Thyroid gland (tissue), 4 donors: ENCODE data around the gene GGT6. TPM values are rescaled to one million over a fixed set of nuclear protein-coding genes. Genes with fewer than 3 reads are reported as not detected.

Source experiments
- DNase-seq, 2 donors: peaks; one replicate each; pipeline ENCODE4 v3.0.0-alpha.2; 2019
- H3K27ac ChIP-seq, 3 donors: fragments of 200-600 bp; sonication (generic); 1 replicate in 2 of 3; 2 replicates in 1 of 3; pipeline ENCODE4 v1.5.1; 2016 to 2019; ENCODE audit warnings: mild to moderate bottlenecking in 1 of 3, moderate library complexity in 1 of 3
- H3K27me3 ChIP-seq: fragments of 200-600 bp; sonication (generic); one replicate; pipeline ENCODE4 v1.5.1; 2019
- H3K36me3 ChIP-seq, 2 donors: fragments of 200-600 bp; sonication (generic); one replicate each; pipeline ENCODE4 v1.5.1; 2016 to 2019
- H3K4me1 ChIP-seq, 2 donors: fragments of 200-600 bp; sonication (generic); one replicate each; pipeline ENCODE4 v1.5.1; 2017 to 2019
- H3K4me3 ChIP-seq, 3 donors: fragments of 200-600 bp; sonication (generic); replicated peaks in 1 of 3; 1 replicate in 2 of 3; 2 replicates in 1 of 3; pipeline ENCODE4 v1.5.1; 2016; ENCODE audit warnings: mild to moderate bottlenecking in 1 of 3
- H3K9me3 ChIP-seq: fragments of 200-600 bp; sonication (generic); one replicate; pipeline ENCODE4 v1.5.1; 2017
- CTCF ChIP-seq, 6 experiments: fragments of 200-600 bp in 3 of 6; fragments of 450-650 bp in 3 of 6; sonication (generic) in 3 of 6; IDR thresholded peaks; one replicate each; pipeline ENCODE4 v1.5.1; 2016 to 2019; ENCODE audit warnings: antibody characterized with exemption in 6 of 6, mild to moderate bottlenecking in 2 of 6, inconsistent platforms in 1 of 6, moderate library complexity in 1 of 6
- POLR2A ChIP-seq, 2 donors: fragments of 450-650 bp; IDR thresholded peaks; one replicate each; pipeline ENCODE4 v1.6.1; 2017; ENCODE audit warnings: antibody characterized with exemption in 2 of 2, mild to moderate bottlenecking in 2 of 2, moderate library complexity in 1 of 2
- WGBS, 2 donors: methylation state at CpG; one replicate each; pipeline ENCODE4 v1.1.5; 2017; 5-methylcytosine and 5-hydroxymethylcytosine counted together
- intact Hi-C: fragments of 100-400 bp; cut with DNase I; formaldehyde crosslinking; loops from one replicate; pipeline ENCODE4 v1.15.1; 2023
- total RNA-seq, 4 donors: library from RNA; depleted of rRNA; stranded (reverse); fragments of >200 nt; gene quantifications; one replicate each; pipeline ENCODE4 v1.2.3, GENCODE V29; 2016

Gene GGT6
- total RNA-seq, 4 donors from 2014 or later: 0.56 to 1.3 TPM; not detected in 2

GRCh38 chr17:4515501-4515900 lies 44.9 kb downstream of the GGT6 start:
- H3K9me3 ChIP-seq: no peaks in the 10 kb centered on the region
- no peak overlapping the region for H3K4me3 ChIP-seq
- intact Hi-C loops: no loop called here
- TF ChIP-seq CTCF (IDR thresholded peaks at IDR 0.05): no peak
- no peak for TF ChIP-seq POLR2A (IDR thresholded peaks at IDR 0.05)
- peaks cover 32 to 51% of the 10 kb centered on the region in 2 donors for H3K4me1 ChIP-seq
- peak; percentile 54 to 68 for DNase-seq
- H3K27me3 ChIP-seq: no peaks in the 10 kb centered on the region
- no peak overlapping the region for H3K27ac ChIP-seq
- WGBS, 2 donors: 67% methylated on average over 1 of the region's 5 CpGs; no CpG with 5 or more reads in 1 of the 2 donors
- no peaks in the 10 kb centered on the region for H3K36me3 ChIP-seq

- Histone ChIP-seq H3K9me3 (no peaks in the 10 kb centered on the region), H3K4me1 (peaks cover 29 to 49% of the 10 kb centered on the region in 2 donors), H3K27me3 (no peaks in the 10 kb centered on the region), H3K27ac (peak overlapping the region in 2 of 3 donors; percentile 41 to 74), H3K36me3 (no peaks in the 10 kb centered on the region), H3K4me3 (no peak overlapping the region)
- TF ChIP-seq CTCF (IDR thresholded peaks at IDR 0.05) (no peak), POLR2A (IDR thresholded peaks at IDR 0.05) (no peak)
- intact Hi-C loops: no loop called here
- DNase-seq: no peak
- 75 to 84% methylated on average over 10 to 11 of the region's 11 CpGs for WGBS, 2 donors
These were observed 45.6 kb downstream of the GGT6 start for GRCh38 chr17:4514779-4515178.

GRCh38 chr17:4514206-4514605 lies 46.2 kb downstream of the GGT6 start:
- H3K4me3 ChIP-seq: no peak overlapping the region
- intact Hi-C loops: no loop called here
- peak; percentile 83 to 84 for DNase-seq
- WGBS, 2 donors: 43 to 68% methylated on average over 2 to 5 of the region's 7 CpGs
- H3K27me3 ChIP-seq: no peaks in the 10 kb centered on the region
- TF ChIP-seq POLR2A (IDR thresholded peaks at IDR 0.05) (no peak), CTCF (IDR thresholded peaks at IDR 0.05) (no peak)
- peaks cover 23 to 49% of the 10 kb centered on the region in 2 donors for H3K4me1 ChIP-seq
- no peaks in the 10 kb centered on the region for H3K36me3 ChIP-seq
- H3K27ac ChIP-seq: peak overlapping the region; percentile 7 to 74 (median 41)
- no peaks in the 10 kb centered on the region for H3K9me3 ChIP-seq

GRCh38 chr17:4513113-4514032 lies 47.0 kb downstream of the GGT6 start:
- no peak for TF ChIP-seq CTCF (IDR thresholded peaks at IDR 0.05)
- TF ChIP-seq POLR2A (IDR thresholded peaks at IDR 0.05): no peak
- Histone ChIP-seq H3K27me3 (no peaks in the 10 kb centered on the region), H3K9me3 (no peaks in the 10 kb centered on the region), H3K27ac (peak overlapping the region in 2 of 3 donors; percentile 7 to 74), H3K4me1 (peaks cover 17 to 52% of the 10 kb centered on the region in 2 donors), H3K36me3 (no peaks in the 10 kb centered on the region), H3K4me3 (no peak overlapping the region)
- intact Hi-C loops: no loop called here
- 77 to 82% methylated on average over 23 to 24 of the region's 24 CpGs for whole genome bisulfite sequencing, 2 donors
- DNase-seq: no peak
